ENCODE data around the gene ZC3H12C.
"Not testable (repeated sequence)": the region's sequence is repeated elsewhere in the genome, so short reads cannot be mapped to it uniquely, and the experiment has no call there.

ZC3H12C gene

DNA sequence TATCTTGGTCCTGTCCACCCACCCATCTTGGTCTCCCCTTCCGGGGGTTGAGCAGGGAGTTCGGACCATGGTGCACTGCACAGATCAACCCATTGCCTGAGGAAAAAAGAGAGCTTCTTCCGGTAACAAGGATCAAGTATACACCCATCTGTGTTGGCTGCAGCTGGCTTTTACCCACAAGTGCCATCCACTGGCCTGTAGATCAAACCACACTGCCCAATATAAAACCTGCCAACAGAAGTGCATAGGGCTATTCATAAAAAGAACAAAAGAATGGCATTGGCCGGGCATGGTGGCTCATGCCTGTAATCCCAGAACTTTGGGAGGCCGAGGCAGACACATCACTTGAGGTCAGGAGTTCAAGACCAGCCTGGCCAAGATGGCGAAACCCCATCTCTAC lies 94.5 kb downstream of the ZC3H12C start:
- no peak overlapping the region for H3K4me3 ChIP-seq
- no peak for DNase-seq (ENCODE audit: low spot score)
- TF ChIP-seq, protein P1, sequence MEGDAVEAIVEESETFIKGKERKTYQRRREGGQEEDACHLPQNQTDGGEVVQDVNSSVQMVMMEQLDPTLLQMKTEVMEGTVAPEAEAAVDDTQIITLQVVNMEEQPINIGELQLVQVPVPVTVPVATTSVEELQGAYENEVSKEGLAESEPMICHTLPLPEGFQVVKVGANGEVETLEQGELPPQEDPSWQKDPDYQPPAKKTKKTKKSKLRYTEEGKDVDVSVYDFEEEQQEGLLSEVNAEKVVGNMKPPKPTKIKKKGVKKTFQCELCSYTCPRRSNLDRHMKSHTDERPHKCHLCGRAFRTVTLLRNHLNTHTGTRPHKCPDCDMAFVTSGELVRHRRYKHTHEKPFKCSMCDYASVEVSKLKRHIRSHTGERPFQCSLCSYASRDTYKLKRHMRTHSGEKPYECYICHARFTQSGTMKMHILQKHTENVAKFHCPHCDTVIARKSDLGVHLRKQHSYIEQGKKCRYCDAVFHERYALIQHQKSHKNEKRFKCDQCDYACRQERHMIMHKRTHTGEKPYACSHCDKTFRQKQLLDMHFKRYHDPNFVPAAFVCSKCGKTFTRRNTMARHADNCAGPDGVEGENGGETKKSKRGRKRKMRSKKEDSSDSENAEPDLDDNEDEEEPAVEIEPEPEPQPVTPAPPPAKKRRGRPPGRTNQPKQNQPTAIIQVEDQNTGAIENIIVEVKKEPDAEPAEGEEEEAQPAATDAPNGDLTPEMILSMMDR (IDR thresholded peaks at IDR 0.05), result no peak
- H3K27ac ChIP-seq, result no peak overlapping the region

DNA sequence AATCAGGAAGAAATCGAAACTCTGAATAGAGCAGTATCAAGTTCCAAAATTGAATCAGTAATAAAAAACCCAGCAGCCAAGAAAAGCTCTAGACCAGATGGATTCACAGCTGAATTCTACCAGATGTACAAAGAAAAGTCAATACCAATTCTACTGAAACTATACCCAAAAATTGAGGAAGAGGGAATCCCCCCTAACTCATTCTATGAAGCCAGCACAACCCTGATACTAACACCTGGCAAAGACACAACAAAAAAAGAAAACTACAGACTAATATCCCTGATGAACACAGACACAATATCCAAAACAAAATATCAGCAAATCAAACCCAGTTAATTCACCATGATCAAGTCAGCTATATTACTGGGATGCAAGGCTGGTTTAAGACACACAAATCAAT lies 97.7 kb downstream of the ZC3H12C start:
- DNase-seq (ENCODE audit: low spot score), result no peak
- H3K27ac ChIP-seq, result no peak overlapping the region
- TF ChIP-seq, protein P1 (IDR thresholded peaks at IDR 0.05), result no peak
- H3K4me3 ChIP-seq, result no peak overlapping the region

DNA sequence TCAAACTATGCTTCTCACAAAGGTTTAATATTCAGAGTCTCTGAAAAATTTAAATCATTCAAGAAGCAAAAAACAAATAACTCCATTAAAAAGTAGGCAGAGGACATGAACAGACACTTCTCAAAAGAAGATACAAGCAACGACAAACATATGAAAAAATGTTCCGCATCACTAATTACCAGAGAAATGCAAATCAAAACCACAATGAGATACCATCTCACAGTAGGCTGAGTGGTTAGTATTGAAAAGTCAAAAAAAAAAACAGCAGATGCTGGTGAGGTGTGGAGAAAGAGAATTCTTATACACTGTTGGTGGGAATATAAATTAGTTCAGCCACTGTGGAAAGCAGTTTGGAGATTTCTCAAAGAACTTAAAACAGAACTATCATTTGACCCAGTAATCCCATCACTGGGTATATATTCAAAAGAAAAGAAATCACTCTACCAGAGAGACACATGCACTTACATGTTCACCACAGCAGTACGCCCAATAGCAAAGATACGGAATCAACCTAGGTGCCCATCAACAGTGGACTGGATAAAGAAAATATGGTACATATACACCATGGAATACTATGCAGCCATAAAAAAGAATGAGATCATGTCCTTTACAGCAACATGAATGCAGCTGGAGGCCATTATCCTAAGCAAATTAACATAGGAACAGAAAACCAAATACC lies 99.6 kb downstream of the ZC3H12C start:
- not testable (repeated sequence) for H3K4me3 ChIP-seq; H3K27ac ChIP-seq; DNase-seq (ENCODE audit: low spot score)

DNA sequence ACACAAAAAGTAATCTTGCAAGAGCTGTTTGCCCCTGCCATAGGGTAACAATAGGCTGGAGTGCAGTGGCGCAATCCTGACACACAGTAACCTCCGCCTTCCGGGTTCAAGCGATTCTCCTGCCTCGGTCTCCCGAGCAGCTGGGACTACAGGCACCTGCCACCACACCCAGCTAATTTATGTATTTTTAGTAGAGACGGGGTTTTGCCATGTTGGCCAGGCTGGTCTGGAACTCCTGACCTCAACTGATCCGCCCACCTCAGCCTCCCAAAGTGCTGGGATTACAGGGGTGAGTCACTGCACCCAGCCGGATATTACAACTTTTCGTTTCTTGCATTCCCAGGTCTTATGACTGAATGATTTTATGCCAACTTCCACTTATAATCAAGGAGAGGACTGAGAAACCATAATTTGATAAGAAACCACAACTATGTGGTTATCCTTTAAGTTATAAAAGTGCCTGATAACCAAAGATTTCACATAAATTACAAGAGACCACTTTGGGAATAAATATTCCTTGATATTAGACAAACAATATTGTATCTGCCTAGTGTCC lies 101.1 kb downstream of the ZC3H12C start:
- not testable (repeated sequence) for H3K27ac ChIP-seq; H3K4me3 ChIP-seq; DNase-seq (ENCODE audit: low spot score)

DNA sequence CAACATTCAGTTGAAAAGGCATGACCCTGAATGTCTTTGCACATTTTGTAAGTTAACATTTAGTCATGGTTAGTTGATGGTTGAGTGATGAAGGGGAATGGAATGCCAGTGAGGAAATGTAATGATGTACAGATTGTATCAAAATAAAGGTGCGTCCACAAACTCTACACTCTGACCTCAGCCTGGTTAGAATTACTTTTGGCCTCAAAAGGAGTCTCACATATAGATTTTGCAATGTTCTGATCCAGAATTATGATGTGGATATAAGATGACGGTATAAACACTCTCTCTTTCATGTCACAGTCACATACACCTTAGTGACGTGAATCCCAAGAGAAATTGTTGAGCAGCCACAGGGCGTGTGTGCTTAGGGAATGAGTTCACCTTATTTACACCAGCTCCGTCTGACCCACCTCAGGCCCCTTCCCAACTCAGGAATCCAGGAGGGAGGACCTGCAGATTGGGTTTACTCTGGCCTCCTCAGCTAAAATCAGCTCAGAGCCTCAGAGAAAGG lies 103.1 kb downstream of the ZC3H12C start:
- DNase-seq (ENCODE audit: low spot score), result no peak
- no peak overlapping the region for H3K27ac ChIP-seq
- TF ChIP-seq, protein P1 (IDR thresholded peaks at IDR 0.05), result no peak
- no peak overlapping the region for H3K4me3 ChIP-seq

DNA sequence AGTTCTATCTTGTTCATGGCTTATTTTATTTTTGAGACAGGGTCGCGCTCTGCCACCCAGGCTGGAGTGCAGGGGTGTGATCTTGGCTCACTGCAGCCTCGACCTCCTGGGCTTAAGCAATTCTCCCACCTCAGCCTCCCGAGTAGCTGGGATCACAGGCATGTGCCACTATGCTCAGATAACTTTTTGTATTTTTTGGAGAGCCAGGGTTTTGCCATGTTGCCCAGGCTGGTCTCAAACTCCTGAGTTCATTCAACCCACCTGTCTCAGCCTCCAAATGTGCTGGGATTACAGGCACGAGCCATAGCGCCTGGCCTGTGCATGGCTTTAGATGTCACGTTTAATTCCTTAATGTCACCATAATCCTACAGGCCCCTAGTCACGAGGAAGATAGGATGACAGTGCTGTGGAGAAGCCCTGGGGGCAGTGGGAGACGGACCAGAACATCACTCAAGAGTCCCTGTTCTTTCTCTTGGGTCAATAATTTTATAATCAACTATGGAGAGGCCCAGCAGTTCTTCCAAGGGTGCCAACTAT lies 103.8 kb downstream of the ZC3H12C start:
- TF ChIP-seq, protein P1 (IDR thresholded peaks at IDR 0.05), result no peak
- no peak overlapping the region for H3K27ac ChIP-seq
- no peak overlapping the region for H3K4me3 ChIP-seq
- no peak for DNase-seq (ENCODE audit: low spot score)

DNA sequence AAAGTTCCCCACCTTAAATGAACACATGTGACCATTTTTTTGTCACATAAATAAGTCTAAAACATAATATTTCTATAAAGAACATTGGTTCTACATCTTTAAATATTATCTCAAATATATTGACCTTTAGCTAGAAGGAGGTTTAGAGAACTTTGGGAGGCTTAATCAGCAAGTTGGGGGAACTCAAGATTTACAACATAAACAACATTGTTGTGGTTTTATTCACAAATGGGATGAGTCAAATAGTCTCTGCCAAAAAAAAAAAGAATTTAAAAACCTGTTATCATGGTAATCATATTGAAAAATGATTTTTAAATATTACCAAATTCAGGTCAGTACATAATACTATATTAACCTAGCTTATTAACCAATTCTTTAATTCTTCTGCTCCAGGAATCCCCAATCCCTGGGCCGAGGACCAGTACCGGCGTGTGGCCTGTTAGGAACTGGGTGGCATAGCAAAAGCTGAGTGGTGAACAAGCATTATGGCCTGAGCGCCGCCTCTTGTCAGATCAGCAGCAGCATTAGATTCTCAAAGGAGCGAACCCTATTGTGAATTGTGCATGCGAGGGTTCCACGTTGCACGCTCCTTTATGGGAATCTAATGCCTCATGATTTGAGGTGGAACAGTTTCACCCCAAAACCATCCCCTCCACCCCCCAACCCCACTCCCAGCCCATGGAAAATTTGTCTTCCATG lies 105.0 kb downstream of the ZC3H12C start:
- TF ChIP-seq, protein P1 (IDR thresholded peaks at IDR 0.05), result no peak
- no peak for DNase-seq (ENCODE audit: low spot score)
- H3K27ac ChIP-seq, result no peak overlapping the region
- no peak overlapping the region for H3K4me3 ChIP-seq

All from coronary artery (tissue), 2 donors.